Astrocyte of the spinal cord (primary cell): Measurements from ENCODE around the gene BAMBI.

Experiments used
- DNase-seq: peaks from one replicate; pipeline ENCODE4 v3.0.0; 2011; ENCODE audit warnings: low read depth, low spot score
- H3K4me3 ChIP-seq: 2 replicates; pipeline ENCODE4 v1.5.1; 2011; ENCODE audit warnings: low read depth, mild to moderate bottlenecking, low read length, moderate library complexity
- in situ Hi-C: cut with HindIII; loops from 2 replicates; pipeline ENCODE4 v1.10.0; 2017; ENCODE audit warnings: low sequenced_read_pairs
- TF ChIP-seq, protein P1 (sequence below): IDR thresholded peaks from 2 replicates; pipeline ENCODE4 v1.5.1; 2012; ENCODE audit warnings: low read depth, mild to moderate bottlenecking, low read length, inconsistent platforms

Gene BAMBI

DNA sequence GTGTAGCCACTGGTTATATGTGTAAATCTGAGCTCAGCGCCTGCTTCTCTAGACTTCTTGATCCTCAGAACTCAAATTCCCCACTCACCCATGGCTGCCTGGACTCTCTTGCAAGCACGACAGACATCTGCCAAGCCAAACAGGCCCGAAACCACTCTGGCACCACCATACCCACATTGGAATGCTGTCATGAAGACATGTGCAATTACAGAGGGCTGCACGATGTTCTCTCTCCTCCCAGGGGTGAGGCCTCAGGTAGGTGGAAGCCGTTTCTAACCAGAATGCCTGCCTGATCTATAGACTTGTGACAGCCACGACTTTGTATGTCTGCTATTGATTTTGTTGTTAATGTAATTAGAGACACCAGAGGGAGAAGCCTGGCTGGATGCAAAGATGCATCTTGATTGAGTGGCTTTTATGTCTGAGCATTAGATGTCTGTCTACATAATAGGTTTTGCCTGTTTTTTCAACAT is 4.0 kb downstream of the BAMBI start:
- H3K4me3 ChIP-seq: no peak overlapping the region
- DNase-seq: peak; percentile 34
- in situ Hi-C loops: no loop called here
- TF ChIP-seq, protein P1, sequence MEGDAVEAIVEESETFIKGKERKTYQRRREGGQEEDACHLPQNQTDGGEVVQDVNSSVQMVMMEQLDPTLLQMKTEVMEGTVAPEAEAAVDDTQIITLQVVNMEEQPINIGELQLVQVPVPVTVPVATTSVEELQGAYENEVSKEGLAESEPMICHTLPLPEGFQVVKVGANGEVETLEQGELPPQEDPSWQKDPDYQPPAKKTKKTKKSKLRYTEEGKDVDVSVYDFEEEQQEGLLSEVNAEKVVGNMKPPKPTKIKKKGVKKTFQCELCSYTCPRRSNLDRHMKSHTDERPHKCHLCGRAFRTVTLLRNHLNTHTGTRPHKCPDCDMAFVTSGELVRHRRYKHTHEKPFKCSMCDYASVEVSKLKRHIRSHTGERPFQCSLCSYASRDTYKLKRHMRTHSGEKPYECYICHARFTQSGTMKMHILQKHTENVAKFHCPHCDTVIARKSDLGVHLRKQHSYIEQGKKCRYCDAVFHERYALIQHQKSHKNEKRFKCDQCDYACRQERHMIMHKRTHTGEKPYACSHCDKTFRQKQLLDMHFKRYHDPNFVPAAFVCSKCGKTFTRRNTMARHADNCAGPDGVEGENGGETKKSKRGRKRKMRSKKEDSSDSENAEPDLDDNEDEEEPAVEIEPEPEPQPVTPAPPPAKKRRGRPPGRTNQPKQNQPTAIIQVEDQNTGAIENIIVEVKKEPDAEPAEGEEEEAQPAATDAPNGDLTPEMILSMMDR: no peak

GRCh38 chr10:28681928-28682750 is 4.8 kb downstream of the BAMBI start:
- TF ChIP-seq, protein P1: no peak
- H3K4me3 ChIP-seq: no peak overlapping the region
- no peak for DNase-seq
- in situ Hi-C loops: no loop called here

GRCh38 chr10:28684157-28684985 is 7.0 kb downstream of the BAMBI start:
- TF ChIP-seq, protein P1: no peak
- DNase-seq: no peak
- in situ Hi-C loops: no loop called here
- H3K4me3 ChIP-seq: no peak overlapping the region

DNA sequence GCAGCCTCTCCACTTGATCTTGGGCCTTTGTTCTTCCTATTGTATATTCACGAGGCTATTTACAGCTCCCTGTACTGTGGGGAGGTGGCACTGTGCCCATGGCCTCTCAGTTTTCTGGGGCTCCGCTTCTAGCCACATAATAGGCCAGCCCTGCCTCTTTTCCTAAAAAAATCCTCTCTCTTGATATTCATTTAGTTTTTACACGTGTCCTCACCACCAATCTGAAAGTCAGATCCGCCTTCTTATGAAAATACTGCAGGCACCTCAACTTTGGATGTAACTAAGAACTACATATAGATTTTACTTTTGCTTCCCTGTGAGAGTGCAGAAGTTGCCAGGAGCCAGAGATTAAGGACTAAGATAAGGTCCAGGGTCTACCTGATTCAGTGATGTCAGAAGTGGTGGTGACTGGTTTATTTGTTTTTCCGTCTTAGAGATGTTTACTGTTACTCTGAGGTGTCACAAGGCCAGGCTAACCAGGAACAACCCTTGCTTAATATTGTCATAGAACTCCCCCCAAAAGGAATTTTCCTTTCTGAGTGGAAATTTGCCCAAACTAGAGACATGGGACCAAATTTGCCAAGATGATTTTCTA is 7.8 kb downstream of the BAMBI start:
- TF ChIP-seq, protein P1: no peak
- in situ Hi-C loops: no loop called here
- H3K4me3 ChIP-seq: no peak overlapping the region
- DNase-seq: no peak

- no peak overlapping the region for H3K4me3 ChIP-seq
- TF ChIP-seq, protein P1: no peak
Measured at GRCh38 chr10:28685717-28686116, 8.4 kb downstream of the BAMBI start.

More at GRCh38 chr10:28685717-28686116, 8.4 kb downstream of the BAMBI start:
- in situ Hi-C loops: no loop called here
- DNase-seq: no peak
